Testis (tissue), 3 donors: ENCODE data around the gene OXT. TPM values are rescaled to one million over a fixed set of nuclear protein-coding genes. Genes with fewer than 3 reads are reported as not detected.
"Not testable (repeated sequence)": the region's sequence is repeated elsewhere in the genome, so short reads cannot be mapped to it uniquely, and the experiment has no call there.

ENCODE experiments used
- DNase-seq: peaks from one replicate; pipeline ENCODE4 v3.0.0-alpha.2; 2019
- H3K27ac ChIP-seq, 2 donors: fragments of 200-600 bp; sonication (generic); one replicate each; pipeline ENCODE4 v1.5.1; 2019
- H3K27me3 ChIP-seq: fragments of 200-600 bp; sonication (generic); one replicate; pipeline ENCODE4 v1.5.1; 2019
- H3K36me3 ChIP-seq: fragments of 200-600 bp; sonication (generic); one replicate; pipeline ENCODE4 v1.5.1; 2017; ENCODE audit warnings: low read depth; ENCODE audit errors: missing control alignments
- H3K4me1 ChIP-seq: fragments of 200-600 bp; sonication (generic); one replicate; pipeline ENCODE4 v1.5.1; 2019
- H3K4me3 ChIP-seq, 2 donors: fragments of 200-600 bp; sonication (generic); one replicate each; pipeline ENCODE4 v1.5.1; 2017 to 2019
- H3K9me3 ChIP-seq: fragments of 200-600 bp; sonication (generic); one replicate; pipeline ENCODE4 v1.5.1; 2017
- CTCF ChIP-seq, 3 experiments: fragments of 450-650 bp in 2 of 3; fragments of 200-600 bp in 1 of 3; sonication (generic) in 1 of 3; IDR thresholded peaks; one replicate each; pipeline ENCODE4 v1.5.1; 2016 to 2019; ENCODE audit warnings: antibody characterized with exemption in 3 of 3, mild to moderate bottlenecking in 2 of 3, moderate library complexity in 1 of 3
- POLR2A ChIP-seq: fragments of 450-650 bp; IDR thresholded peaks from one replicate; pipeline ENCODE4 v1.6.1; 2017; ENCODE audit warnings: antibody characterized with exemption, mild to moderate bottlenecking, moderate library complexity
- WGBS, 2 donors: methylation state at CpG; one replicate each; pipeline ENCODE4 v1.1.5; 2018; 5-methylcytosine and 5-hydroxymethylcytosine counted together
- intact Hi-C: fragments of 100-400 bp; cut with DNase I; formaldehyde crosslinking; loops from one replicate; pipeline ENCODE4 v1.15.1; 2023; ENCODE audit warnings: low total_unique reads
- polyA plus RNA-seq: library from polyadenylated mRNA; stranded (reverse); fragments of 350-450 nt; fragmentation: Illumina TruSeq; extraction: RNeasy Lipid Tissue Mini Kit (QIAGEN cat#74804); gene quantifications from one replicate; pipeline ENCODE4 v1.2.3, GENCODE V29; 2014; ENCODE audit warnings: low read depth, low replicate concordance; ENCODE audit not compliant: insufficient read depth
- total RNA-seq, 2 donors: library from RNA; depleted of rRNA; stranded (reverse); fragments of >200 nt; gene quantifications; one replicate each; pipeline ENCODE4 v1.2.3, GENCODE V29; 2016

The OXT gene
- total and polyA plus RNA-seq, 3 donors from 2014 or later: 1.7 to 6.7 (median 3.7) TPM

- no peak for DNase-seq
- Histone ChIP-seq H3K4me3 (peak overlapping the region; percentile 41 to 54), H3K27ac (no peak overlapping the region), H3K36me3 (no peaks in the 10 kb centered on the region), H3K9me3 (no peaks in the 10 kb centered on the region), H3K4me1 (no peaks in the 10 kb centered on the region), H3K27me3 (no peaks in the 10 kb centered on the region)
- intact Hi-C loops: no loop called here
- 66 to 67% methylated on average over 22 of the region's 22 CpGs for WGBS, 2 donors
- no peak for TF ChIP-seq CTCF (IDR thresholded peaks at IDR 0.05)
- TF ChIP-seq POLR2A: no peak
These were observed 1.3 kb downstream of the OXT start for GRCh38 chr20:3072530-3073250.

DNA sequence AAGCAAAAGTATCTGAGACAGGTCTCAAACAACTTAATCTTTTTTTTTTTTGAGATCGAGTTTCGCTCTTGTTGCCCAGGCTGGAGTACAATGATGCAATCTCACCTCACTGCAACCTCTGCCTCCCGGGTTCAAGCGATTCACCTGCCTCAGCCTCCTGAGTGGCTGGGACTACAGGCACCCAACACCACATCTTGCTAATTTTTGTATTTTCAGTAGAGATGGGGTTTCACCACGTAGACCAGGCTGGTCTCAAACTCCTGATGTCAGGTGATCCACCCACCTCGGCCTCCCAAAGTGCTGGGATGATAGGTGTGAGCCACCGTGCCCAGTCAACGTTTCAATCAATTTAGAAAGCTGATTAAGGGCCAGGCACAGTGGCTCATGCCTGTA, 1.8 kb downstream of the OXT start:
- DNase-seq, H3K9me3 ChIP-seq, H3K27me3 ChIP-seq, intact Hi-C loops, H3K36me3 ChIP-seq, H3K27ac ChIP-seq, H3K4me3 ChIP-seq, H3K4me1 ChIP-seq: not testable (repeated sequence)
- WGBS, 2 donors: 85 to 88% methylated on average over 8 of the region's 8 CpGs

DNA sequence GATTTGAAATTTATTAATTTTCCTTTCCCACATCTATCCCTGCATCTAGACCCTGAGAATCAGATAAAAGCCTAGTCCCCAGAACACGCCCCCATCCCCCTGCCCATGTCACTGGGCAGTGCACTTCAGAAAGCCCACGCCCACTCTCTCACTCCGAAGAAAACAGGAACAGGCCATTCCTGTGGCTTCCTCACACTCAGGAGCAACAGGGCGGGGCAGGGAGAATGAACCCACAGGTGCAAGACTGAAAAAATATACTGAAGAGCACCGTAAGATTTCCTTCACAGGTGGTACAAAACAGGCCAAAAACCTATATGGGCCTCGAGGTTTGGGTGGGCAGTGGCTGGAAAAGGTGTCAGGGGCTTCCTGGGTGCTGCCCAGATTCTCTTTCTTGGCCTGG, 3.4 kb downstream of the OXT start:
- intact Hi-C loops: no loop called here
- TF ChIP-seq CTCF (IDR thresholded peaks at IDR 0.05) (no peak), POLR2A (no peak)
- WGBS, 2 donors: 73 to 86% methylated on average over 6 of the region's 6 CpGs

DNA sequence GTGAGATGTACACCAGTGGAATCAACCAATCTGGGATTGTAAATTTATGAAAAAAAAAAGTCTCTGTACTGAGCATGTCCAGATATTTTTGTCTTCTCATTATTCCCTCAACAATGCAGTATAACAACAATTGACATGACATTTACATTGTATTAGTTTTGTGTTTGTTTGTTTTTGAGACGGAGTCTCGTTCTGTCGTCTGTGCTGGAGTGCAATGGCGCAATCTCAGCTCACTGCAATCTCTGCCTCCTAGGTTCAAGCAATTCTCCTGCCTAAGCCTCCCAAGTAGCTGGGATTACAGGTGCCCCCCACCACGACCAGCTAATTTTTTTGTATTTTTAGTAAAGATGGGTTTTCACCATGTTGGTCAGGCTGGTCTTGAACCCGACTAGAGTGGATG, 3.9 kb downstream of the OXT start:
- DNase-seq, H3K27me3 ChIP-seq, H3K4me3 ChIP-seq, H3K4me1 ChIP-seq, H3K27ac ChIP-seq, H3K36me3 ChIP-seq, intact Hi-C loops, H3K9me3 ChIP-seq: not testable (repeated sequence)
- WGBS, 2 donors: 75 to 87% methylated on average over 6 of the region's 6 CpGs

More for the DNA sequence above, 3.4 kb downstream of the OXT start:
- no peaks in the 10 kb centered on the region for H3K27me3 ChIP-seq
- no peak overlapping the region for H3K27ac ChIP-seq
- no peaks in the 10 kb centered on the region for H3K4me1 ChIP-seq
- DNase-seq: no peak
- H3K9me3 ChIP-seq: no peaks in the 10 kb centered on the region
- H3K4me3 ChIP-seq: no peak overlapping the region
- no peaks in the 10 kb centered on the region for H3K36me3 ChIP-seq

GRCh38 chr20:3077618-3078134, 6.3 kb downstream of the OXT start:
- WGBS, 2 donors: 75 to 99% methylated on average over 4 of the region's 4 CpGs
- no peak overlapping the region for H3K4me3 ChIP-seq
- H3K4me1 ChIP-seq: peaks cover 8% of the 10 kb centered on the region
- H3K27me3 ChIP-seq: no peaks in the 10 kb centered on the region
- no peaks in the 10 kb centered on the region for H3K9me3 ChIP-seq
- intact Hi-C loops: no loop called here
- H3K36me3 ChIP-seq: no peaks in the 10 kb centered on the region
- no peak for TF ChIP-seq POLR2A
- TF ChIP-seq CTCF (IDR thresholded peaks at IDR 0.05): no peak
- DNase-seq: no peak
- H3K27ac ChIP-seq: no peak overlapping the region

GRCh38 chr20:3080939-3081388, 9.5 kb downstream of the OXT start:
- Histone ChIP-seq H3K27ac (no peak overlapping the region), H3K4me3 (no peak overlapping the region), H3K27me3 (no peaks in the 10 kb centered on the region), H3K9me3 (no peaks in the 10 kb centered on the region), H3K4me1 (peaks cover 8% of the 10 kb centered on the region), H3K36me3 (no peaks in the 10 kb centered on the region)
- WGBS, 2 donors: 25% methylated on average over 6 of the region's 6 CpGs
- no peak for TF ChIP-seq POLR2A
- TF ChIP-seq CTCF (IDR thresholded peaks at IDR 0.05): no peak
- peak; percentile 90 for DNase-seq
- intact Hi-C loops: no loop called here
